Gastrocnemius medialis (tissue), 4 donors: Measurements from ENCODE around the gene BUB1B.

Experiments
- POLR2A ChIP-seq, 2 donors: fragments of 450-650 bp; IDR thresholded peaks; one replicate each; pipeline ENCODE4 v1.6.1; 2017; ENCODE audit warnings: antibody characterized with exemption in 2 of 2, mild to moderate bottlenecking in 2 of 2, moderate library complexity in 2 of 2
- TF ChIP-seq, protein P1 (sequence below), 5 experiments: fragments of 450-650 bp in 3 of 5; fragments of 200-600 bp in 2 of 5; sonication (generic) in 2 of 5; IDR thresholded peaks in 4 of 5; conservative IDR thresholded peaks in 1 of 5; 1 replicate in 4 of 5; 2 replicates in 1 of 5; pipeline ENCODE4 v1.5.1; 2016 to 2019; ENCODE audit warnings: antibody characterized with exemption in 5 of 5, mild to moderate bottlenecking in 3 of 5, moderate library complexity in 3 of 5

GRCh38 chr15:40149339-40149738 lies 11.5 kb upstream of the BUB1B start:
- TF ChIP-seq, protein P1, sequence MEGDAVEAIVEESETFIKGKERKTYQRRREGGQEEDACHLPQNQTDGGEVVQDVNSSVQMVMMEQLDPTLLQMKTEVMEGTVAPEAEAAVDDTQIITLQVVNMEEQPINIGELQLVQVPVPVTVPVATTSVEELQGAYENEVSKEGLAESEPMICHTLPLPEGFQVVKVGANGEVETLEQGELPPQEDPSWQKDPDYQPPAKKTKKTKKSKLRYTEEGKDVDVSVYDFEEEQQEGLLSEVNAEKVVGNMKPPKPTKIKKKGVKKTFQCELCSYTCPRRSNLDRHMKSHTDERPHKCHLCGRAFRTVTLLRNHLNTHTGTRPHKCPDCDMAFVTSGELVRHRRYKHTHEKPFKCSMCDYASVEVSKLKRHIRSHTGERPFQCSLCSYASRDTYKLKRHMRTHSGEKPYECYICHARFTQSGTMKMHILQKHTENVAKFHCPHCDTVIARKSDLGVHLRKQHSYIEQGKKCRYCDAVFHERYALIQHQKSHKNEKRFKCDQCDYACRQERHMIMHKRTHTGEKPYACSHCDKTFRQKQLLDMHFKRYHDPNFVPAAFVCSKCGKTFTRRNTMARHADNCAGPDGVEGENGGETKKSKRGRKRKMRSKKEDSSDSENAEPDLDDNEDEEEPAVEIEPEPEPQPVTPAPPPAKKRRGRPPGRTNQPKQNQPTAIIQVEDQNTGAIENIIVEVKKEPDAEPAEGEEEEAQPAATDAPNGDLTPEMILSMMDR (IDR thresholded peaks at IDR 0.05 in 4 of 5, conservative IDR thresholded peaks at IDR 0.05 in 1 of 5), result no peak
- no peak for TF ChIP-seq POLR2A (IDR thresholded peaks at IDR 0.05)
